PC-3 (cell line): ENCODE measurements around the gene CACNA1D. TPM values are rescaled to one million over a fixed set of nuclear protein-coding genes. Genes with fewer than 3 reads are reported as not detected.

Experiments used
- ATAC-seq: fragments of 200-7000 bp; cut with Tn5 transposase; 2 replicates; pipeline ENCODE4 v1.9.1; 2020; ENCODE audit warnings: mild to moderate bottlenecking, moderate library complexity
- BruUV-seq: library from RNA; stranded (reverse); fragments of 400-500 nt; replicated peaks from 2 replicates; lab custom pipeline; 2021; lab: Mats Ljungman, UMichigan
- CTCF ChIA-PET: fragments of 300-600 bp; sonication (Branson Sonifier 250); formaldehyde crosslinking; loops from one replicate; lab custom pipeline; 2022; ENCODE audit warnings: antibody characterized with exemption; lab: Charles Lee
- POLR2A ChIA-PET: fragments of 300-600 bp; sonication (Branson Sonifier 250); formaldehyde crosslinking; loops from one replicate; lab custom pipeline; 2022; ENCODE audit warnings: antibody characterized with exemption; ENCODE audit not compliant: unreplicated experiment; lab: Charles Lee
- DNase-seq: peaks from one replicate; pipeline ENCODE4 v3.0.0-alpha.2; 2015
- H2AFZ ChIP-seq: fragments of 300-600 bp; sonication (generic); 2 replicates; pipeline ENCODE4 v1.6.0; 2016; ENCODE audit warnings: antibody characterized with exemption, low read length
- H3F3A ChIP-seq: fragments of 300-600 bp; sonication (generic); one replicate; pipeline ENCODE4 v1.6.0; 2017; ENCODE audit warnings: antibody characterized with exemption, low read length, control low read depth, mild to moderate bottlenecking; ENCODE audit not compliant: unreplicated experiment
- H3K27ac ChIP-seq: fragments of 300-600 bp; sonication (generic); 2 replicates; pipeline ENCODE4 v1.5.1; 2016; ENCODE audit warnings: mild to moderate bottlenecking, low read length
- H3K27me3 ChIP-seq: fragments of 300-600 bp; sonication (generic); 2 replicates; pipeline ENCODE4 v1.6.1; 2016; ENCODE audit warnings: low read length, mixed read lengths
- H3K36me3 ChIP-seq: fragments of 300-600 bp; sonication (generic); 2 replicates; pipeline ENCODE4 v1.6.1; 2016; ENCODE audit warnings: low read depth, mixed run types, low read length, mixed read lengths
- H3K4me1 ChIP-seq: fragments of 300-600 bp; sonication (generic); 2 replicates; pipeline ENCODE4 v1.5.1; 2016; ENCODE audit warnings: low read length; ENCODE audit not compliant: insufficient read depth
- H3K4me2 ChIP-seq: fragments of 300-600 bp; sonication (generic); 2 replicates; pipeline ENCODE4 v1.6.0; 2016; ENCODE audit warnings: low read length
- H3K4me3 ChIP-seq: fragments of 300-600 bp; sonication (generic); 2 replicates; pipeline ENCODE4 v1.5.1; 2016; ENCODE audit warnings: mild to moderate bottlenecking, low read length, mixed read lengths
- H3K79me2 ChIP-seq: fragments of 300-600 bp; sonication (generic); 2 replicates; pipeline ENCODE4 v1.6.1; 2017; ENCODE audit warnings: low read length, mixed read lengths
- H3K9ac ChIP-seq: fragments of 300-600 bp; sonication (generic); 2 replicates; pipeline ENCODE4 v1.6.0; 2016; ENCODE audit warnings: mild to moderate bottlenecking, low read length
- H3K9me2 ChIP-seq: fragments of 300-600 bp; sonication (generic); replicated peaks from 2 replicates; pipeline ENCODE4 v1.6.1; 2016; ENCODE audit warnings: mixed run types, low read length, mixed read lengths
- H3K9me3 ChIP-seq: fragments of 300-600 bp; sonication (generic); 2 replicates; pipeline ENCODE4 v1.6.1; 2016; ENCODE audit warnings: low read length, mixed read lengths
- H4K20me1 ChIP-seq: fragments of 300-600 bp; sonication (generic); 2 replicates; pipeline ENCODE4 v1.6.1; 2016; ENCODE audit warnings: low read length, mixed read lengths
- EZH2 ChIP-seq: fragments of 300-600 bp; sonication (generic); IDR thresholded peaks from one replicate; pipeline ENCODE4 v1.6.1; 2017; ENCODE audit warnings: antibody characterized with exemption, mild to moderate bottlenecking, low read length; ENCODE audit not compliant: unreplicated experiment
- EZH2phosphoT487 ChIP-seq: fragments of 300-600 bp; sonication (generic); IDR thresholded peaks from 2 replicates; pipeline ENCODE4 v1.6.1; 2018; ENCODE audit warnings: mild to moderate bottlenecking, antibody characterized with exemption, low read length, borderline replicate concordance
- intact Hi-C: fragments of 100-400 bp; cut with micrococcal nuclease; formaldehyde crosslinking; loops from 2 replicates; pipeline ENCODE4 v1.9.0; 2023
- total RNA-seq: library from RNA; depleted of rRNA; stranded (reverse); fragments of >200 nt; gene quantifications from 2 replicates; pipeline ENCODE4 v1.2.3, GENCODE V29; 2014
- TF ChIP-seq, protein P1 (sequence below): fragments of 300-600 bp; sonication (generic); conservative IDR thresholded peaks from 2 replicates; pipeline ENCODE4 v1.5.1; 2017; ENCODE audit warnings: antibody characterized with exemption, low read depth, mild to moderate bottlenecking, low read length

Gene CACNA1D
- total RNA-seq, 1 experiment from 2014 or later: not detected

DNA sequence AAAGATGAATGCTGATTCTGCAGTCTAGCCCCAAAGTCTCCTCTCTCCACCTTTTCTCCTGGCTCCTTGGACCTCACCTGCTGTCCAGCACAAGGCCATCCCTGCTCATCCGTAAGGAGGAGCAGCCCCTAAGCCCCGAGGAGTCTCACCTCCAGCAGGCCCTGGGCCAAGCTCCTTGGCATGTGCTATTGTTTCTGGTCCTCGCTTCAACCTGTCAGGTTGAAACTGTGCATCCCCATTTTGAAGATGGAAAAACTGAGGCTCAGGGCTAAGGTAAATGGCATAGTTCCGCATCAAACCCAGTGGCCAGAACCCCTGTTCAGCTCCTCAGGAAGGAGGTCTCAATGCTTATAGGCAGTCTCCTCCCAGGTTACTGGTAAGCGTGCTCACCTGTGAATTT lies 325.7 kb downstream of the CACNA1D start:
- no peak for ATAC-seq
- TF ChIP-seq EZH2 (no peak), EZH2phosphoT487 (no peak)
- TF ChIP-seq, protein P1, sequence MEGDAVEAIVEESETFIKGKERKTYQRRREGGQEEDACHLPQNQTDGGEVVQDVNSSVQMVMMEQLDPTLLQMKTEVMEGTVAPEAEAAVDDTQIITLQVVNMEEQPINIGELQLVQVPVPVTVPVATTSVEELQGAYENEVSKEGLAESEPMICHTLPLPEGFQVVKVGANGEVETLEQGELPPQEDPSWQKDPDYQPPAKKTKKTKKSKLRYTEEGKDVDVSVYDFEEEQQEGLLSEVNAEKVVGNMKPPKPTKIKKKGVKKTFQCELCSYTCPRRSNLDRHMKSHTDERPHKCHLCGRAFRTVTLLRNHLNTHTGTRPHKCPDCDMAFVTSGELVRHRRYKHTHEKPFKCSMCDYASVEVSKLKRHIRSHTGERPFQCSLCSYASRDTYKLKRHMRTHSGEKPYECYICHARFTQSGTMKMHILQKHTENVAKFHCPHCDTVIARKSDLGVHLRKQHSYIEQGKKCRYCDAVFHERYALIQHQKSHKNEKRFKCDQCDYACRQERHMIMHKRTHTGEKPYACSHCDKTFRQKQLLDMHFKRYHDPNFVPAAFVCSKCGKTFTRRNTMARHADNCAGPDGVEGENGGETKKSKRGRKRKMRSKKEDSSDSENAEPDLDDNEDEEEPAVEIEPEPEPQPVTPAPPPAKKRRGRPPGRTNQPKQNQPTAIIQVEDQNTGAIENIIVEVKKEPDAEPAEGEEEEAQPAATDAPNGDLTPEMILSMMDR: no peak
- no peaks in the 10 kb centered on the region for H3K4me1 ChIP-seq
- no TSS peak for BruUV-seq
- intact Hi-C loops: no loop called here
- POLR2A ChIA-PET: no interaction called here
- H2AFZ ChIP-seq: no peak overlapping the region
- H3K27ac ChIP-seq: no peak overlapping the region
- CTCF ChIA-PET: no interaction called here
- no peak overlapping the region for H3K9ac ChIP-seq
- H4K20me1 ChIP-seq: no peaks in the 10 kb centered on the region
- H3K4me2 ChIP-seq: no peak overlapping the region
- H3K27me3 ChIP-seq: no peaks in the 10 kb centered on the region; the same call in 1 of the 2 replicates
- H3K36me3 ChIP-seq: no peaks in the 10 kb centered on the region
- no peaks in the 10 kb centered on the region for H3K9me3 ChIP-seq
- no peaks in the 10 kb centered on the region for H3F3A ChIP-seq
- DNase-seq: no peak
- H3K79me2 ChIP-seq: no peaks in the 10 kb centered on the region
- no peaks in the 10 kb centered on the region for H3K9me2 ChIP-seq
- H3K4me3 ChIP-seq: no peak overlapping the region

DNA sequence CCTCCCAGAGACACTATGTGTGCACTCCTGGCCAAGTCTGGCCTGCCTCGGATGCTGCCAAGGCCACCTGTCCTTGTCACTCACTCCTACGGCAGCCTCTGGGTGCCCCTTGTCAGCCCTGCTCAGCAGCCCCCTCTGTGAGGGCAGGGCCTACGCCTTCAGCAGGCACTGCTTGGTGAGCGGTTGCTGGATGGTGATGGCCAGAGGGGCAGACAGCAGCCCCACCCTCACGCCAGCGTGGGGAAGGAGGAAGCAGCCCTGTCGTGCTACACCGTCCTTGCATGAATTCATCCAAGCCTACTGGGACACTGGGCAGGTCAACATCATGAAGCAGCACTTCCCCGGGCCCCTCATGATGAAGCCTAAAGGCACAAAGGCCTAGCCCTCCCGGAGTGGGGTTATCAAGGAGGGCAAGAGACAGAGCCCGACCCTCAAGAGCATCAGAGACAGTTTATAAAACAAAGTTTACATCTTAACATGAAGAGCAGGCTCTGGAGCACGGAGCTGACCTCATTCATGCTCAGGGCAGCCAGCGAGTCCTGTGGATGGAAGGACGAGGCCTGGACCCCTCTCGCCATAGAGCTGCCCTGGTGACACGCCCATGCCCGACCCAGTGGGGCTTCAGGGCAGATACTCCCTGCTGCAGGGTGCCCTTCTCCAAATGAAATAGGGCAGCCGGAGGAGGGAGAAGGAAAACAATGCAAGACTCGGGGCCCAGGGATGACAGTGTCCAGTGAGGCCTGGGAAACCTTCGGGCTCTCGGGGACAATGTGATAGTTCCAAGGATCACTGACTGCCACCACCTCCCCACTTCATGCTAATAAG lies 326.6 kb downstream of the CACNA1D start:
- ChIA-PET POLR2A (no interaction called here), CTCF (no interaction called here)
- no peaks in the 10 kb centered on the region for H3K36me3 ChIP-seq
- no peaks in the 10 kb centered on the region for H3K79me2 ChIP-seq
- no peaks in the 10 kb centered on the region for H3K9me3 ChIP-seq
- H3K27ac ChIP-seq: no peak overlapping the region
- no peaks in the 10 kb centered on the region for H3K4me1 ChIP-seq
- no peaks in the 10 kb centered on the region for H3K9me2 ChIP-seq
- H4K20me1 ChIP-seq: no peaks in the 10 kb centered on the region
- intact Hi-C loops: no loop called here
- no peak overlapping the region for H3K4me2 ChIP-seq
- H2AFZ ChIP-seq: no peak overlapping the region
- H3K9ac ChIP-seq: no peak overlapping the region
- TF ChIP-seq EZH2 (no peak), EZH2phosphoT487 (no peak)
- TF ChIP-seq, protein P1: no peak
- no peak overlapping the region for H3K4me3 ChIP-seq
- DNase-seq (no peak), ATAC-seq (no peak)
- BruUV-seq: no TSS peak
- no peaks in the 10 kb centered on the region for H3F3A ChIP-seq
- no peaks in the 10 kb centered on the region; the same call in 1 of the 2 replicates for H3K27me3 ChIP-seq

DNA sequence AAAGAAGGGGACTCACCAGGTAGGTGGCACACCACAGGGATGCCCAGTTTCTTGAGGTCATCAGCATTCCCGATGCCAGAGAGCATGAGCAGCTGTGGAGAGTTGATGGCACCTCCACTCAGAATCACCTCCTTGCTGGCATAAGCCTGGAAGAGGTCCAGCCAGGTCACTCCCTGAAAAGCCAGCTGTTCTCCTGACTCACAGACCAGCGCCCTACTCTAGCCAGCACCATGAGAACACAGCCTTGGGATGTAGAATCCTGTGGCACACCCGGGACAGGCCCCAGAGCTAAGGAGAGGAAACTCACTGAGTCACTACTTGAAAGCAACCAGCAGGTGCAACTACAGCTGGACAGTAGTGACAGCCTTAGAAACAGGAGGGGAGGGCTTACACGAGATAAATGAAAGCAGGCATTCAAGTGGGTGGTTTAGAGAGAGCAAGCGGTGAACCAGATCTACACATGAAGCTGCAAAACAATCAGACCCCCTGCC lies 327.3 kb downstream of the CACNA1D start:
- ChIA-PET CTCF (no interaction called here), POLR2A (no interaction called here)
- Histone ChIP-seq H3K9ac (no peak overlapping the region), H2AFZ (no peak overlapping the region), H3K9me2 (no peaks in the 10 kb centered on the region), H3K4me1 (no peaks in the 10 kb centered on the region), H3K79me2 (no peaks in the 10 kb centered on the region), H3K4me3 (no peak overlapping the region), H3K27ac (no peak overlapping the region), H4K20me1 (no peaks in the 10 kb centered on the region), H3F3A (no peaks in the 10 kb centered on the region), H3K9me3 (no peaks in the 10 kb centered on the region), H3K4me2 (no peak overlapping the region), H3K27me3 (no peaks in the 10 kb centered on the region), H3K36me3 (no peaks in the 10 kb centered on the region)
- DNase-seq (peak; percentile 42), ATAC-seq (peak; percentile 83)
- TF ChIP-seq EZH2 (no peak), EZH2phosphoT487 (no peak)
- TF ChIP-seq, protein P1: no peak
- intact Hi-C loops: no loop called here
- BruUV-seq: no TSS peak
